ENCODE results near the gene PAQR4. TPM values are rescaled to one million over a fixed set of nuclear protein-coding genes. Genes with fewer than 3 reads are reported as not detected.

PAQR4 gene
- total RNA-seq, 2 donors from 2014 or later, result 30.5 to 32.0 TPM

GRCh38 chr16:2964475-2965336 is 4.4 kb upstream of the PAQR4 start:
- Histone ChIP-seq H3K36me3 (ENCODE audit: control insufficient read depth, insufficient read depth, low read length) (no peaks in the 10 kb centered on the region), H3K4me1 (ENCODE audit: control insufficient read depth, insufficient read depth, low read length) (peaks cover 5% of the 10 kb centered on the region), H3K27ac (ENCODE audit: low read depth, low read length) (no peak overlapping the region), H3K27me3 (ENCODE audit: control insufficient read depth, insufficient read depth, low read length, poor library complexity, severe bottlenecking) (peaks cover 4% of the 10 kb centered on the region), H3K9ac (ENCODE audit: extremely low read depth, low read length, poor library complexity, severe bottlenecking) (peak overlapping the region; percentile 20), H3K9me3 (ENCODE audit: control insufficient read depth, low read length) (no peaks in the 10 kb centered on the region), H3K4me3 (ENCODE audit: low read length) (peak overlapping the region; percentile 88)
- Mint-ChIP-seq H3K36me3 (ENCODE audit: low read depth) (peaks cover 4% of the 10 kb centered on the region), H3K27ac (no peak overlapping the region), H3K4me3 (peak overlapping the region; percentile 68), H3K4me1 (peaks cover 2% of the 10 kb centered on the region), H3K9me3 (no peaks in the 10 kb centered on the region), H3K27me3 (ENCODE audit: insufficient read depth) (peaks cover 53% of the 10 kb centered on the region)
- 0 to 2% methylated on average over 32 to 68 of the region's 68 CpGs for WGBS, 2 experiments (ENCODE audit: insufficient coverage in 1 of 2, insufficient read length in 1 of 2)
- TF ChIP-seq, protein P1, sequence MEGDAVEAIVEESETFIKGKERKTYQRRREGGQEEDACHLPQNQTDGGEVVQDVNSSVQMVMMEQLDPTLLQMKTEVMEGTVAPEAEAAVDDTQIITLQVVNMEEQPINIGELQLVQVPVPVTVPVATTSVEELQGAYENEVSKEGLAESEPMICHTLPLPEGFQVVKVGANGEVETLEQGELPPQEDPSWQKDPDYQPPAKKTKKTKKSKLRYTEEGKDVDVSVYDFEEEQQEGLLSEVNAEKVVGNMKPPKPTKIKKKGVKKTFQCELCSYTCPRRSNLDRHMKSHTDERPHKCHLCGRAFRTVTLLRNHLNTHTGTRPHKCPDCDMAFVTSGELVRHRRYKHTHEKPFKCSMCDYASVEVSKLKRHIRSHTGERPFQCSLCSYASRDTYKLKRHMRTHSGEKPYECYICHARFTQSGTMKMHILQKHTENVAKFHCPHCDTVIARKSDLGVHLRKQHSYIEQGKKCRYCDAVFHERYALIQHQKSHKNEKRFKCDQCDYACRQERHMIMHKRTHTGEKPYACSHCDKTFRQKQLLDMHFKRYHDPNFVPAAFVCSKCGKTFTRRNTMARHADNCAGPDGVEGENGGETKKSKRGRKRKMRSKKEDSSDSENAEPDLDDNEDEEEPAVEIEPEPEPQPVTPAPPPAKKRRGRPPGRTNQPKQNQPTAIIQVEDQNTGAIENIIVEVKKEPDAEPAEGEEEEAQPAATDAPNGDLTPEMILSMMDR (conservative IDR thresholded peaks at IDR 0.05), result no peak
- DNase-seq, result peak; percentile 99

DNA sequence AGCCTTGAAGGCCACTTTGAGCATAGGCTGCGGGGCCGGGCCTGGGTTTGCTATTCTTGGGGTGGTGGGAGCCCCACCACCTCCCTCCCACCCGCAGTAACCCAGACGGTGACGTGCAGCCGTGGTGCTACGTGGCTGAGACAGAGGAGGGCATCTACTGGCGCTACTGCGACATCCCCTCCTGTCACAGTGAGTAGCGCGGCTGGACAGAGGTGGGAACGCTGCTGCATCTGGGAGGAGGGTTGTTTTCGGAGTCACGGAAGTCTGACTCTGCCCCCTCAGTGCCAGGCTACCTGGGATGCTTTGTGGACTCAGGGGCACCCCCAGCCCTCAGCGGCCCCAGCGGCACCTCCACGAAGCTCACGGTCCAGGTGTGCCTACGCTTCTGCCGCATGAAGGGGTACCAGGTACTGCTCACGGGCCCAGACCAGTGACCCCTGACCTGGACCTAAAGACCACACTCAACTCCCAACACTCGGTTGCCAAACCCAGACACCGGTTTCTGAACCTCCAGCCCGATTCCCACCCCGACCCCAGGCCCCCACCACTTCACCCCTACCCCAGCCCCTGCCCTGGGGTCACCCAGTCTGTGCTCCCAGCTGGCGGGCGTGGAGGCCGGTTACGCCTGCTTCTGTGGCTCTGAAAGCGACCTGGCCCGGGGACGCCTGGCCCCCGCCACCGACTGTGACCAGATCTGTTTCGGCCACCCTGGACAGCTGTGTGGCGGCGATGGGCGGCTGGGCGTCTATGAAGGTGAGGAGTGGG is 2.9 kb upstream of the PAQR4 start:
- no peak overlapping the region for H3K4me3 Mint-ChIP-seq
- H3K27ac ChIP-seq (ENCODE audit: low read depth, low read length), result no peak overlapping the region
- H3K4me1 ChIP-seq (ENCODE audit: control insufficient read depth, insufficient read depth, low read length), result peaks cover 14% of the 10 kb centered on the region
- H3K27me3 ChIP-seq (ENCODE audit: control insufficient read depth, insufficient read depth, low read length, poor library complexity, severe bottlenecking), result peaks cover 4% of the 10 kb centered on the region
- peaks cover 4% of the 10 kb centered on the region for H3K36me3 Mint-ChIP-seq (ENCODE audit: low read depth)
- no peak overlapping the region for H3K4me3 ChIP-seq (ENCODE audit: low read length)
- 95 to 97% methylated on average over 18 to 38 of the region's 39 CpGs for WGBS, 2 experiments (ENCODE audit: insufficient coverage in 1 of 2, insufficient read length in 1 of 2)
- TF ChIP-seq, protein P1 (conservative IDR thresholded peaks at IDR 0.05), result no peak
- no peak overlapping the region for H3K9ac ChIP-seq (ENCODE audit: extremely low read depth, low read length, poor library complexity, severe bottlenecking)
- H3K9me3 Mint-ChIP-seq, result no peaks in the 10 kb centered on the region
- H3K27me3 Mint-ChIP-seq (ENCODE audit: insufficient read depth), result peaks cover 53% of the 10 kb centered on the region
- no peaks in the 10 kb centered on the region for H3K36me3 ChIP-seq (ENCODE audit: control insufficient read depth, insufficient read depth, low read length)
- H3K9me3 ChIP-seq (ENCODE audit: control insufficient read depth, low read length), result no peaks in the 10 kb centered on the region
- peaks cover 6% of the 10 kb centered on the region for H3K4me1 Mint-ChIP-seq
- no peak overlapping the region for H3K27ac Mint-ChIP-seq
- peak; percentile 49 for DNase-seq

GRCh38 chr16:2966808-2967191 is 2.3 kb upstream of the PAQR4 start:
- H3K4me1 Mint-ChIP-seq, result peaks cover 6% of the 10 kb centered on the region
- no peaks in the 10 kb centered on the region for H3K36me3 ChIP-seq (ENCODE audit: control insufficient read depth, insufficient read depth, low read length)
- H3K4me3 Mint-ChIP-seq, result no peak overlapping the region
- peaks cover 14% of the 10 kb centered on the region for H3K4me1 ChIP-seq (ENCODE audit: control insufficient read depth, insufficient read depth, low read length)
- no peak overlapping the region for H3K27ac ChIP-seq (ENCODE audit: low read depth, low read length)
- TF ChIP-seq, protein P1 (conservative IDR thresholded peaks at IDR 0.05), result peak; percentile 38
- H3K4me3 ChIP-seq (ENCODE audit: low read length), result no peak overlapping the region
- H3K9me3 ChIP-seq (ENCODE audit: control insufficient read depth, low read length), result no peaks in the 10 kb centered on the region
- H3K9ac ChIP-seq (ENCODE audit: extremely low read depth, low read length, poor library complexity, severe bottlenecking), result no peak overlapping the region
- peaks cover 51% of the 10 kb centered on the region for H3K27me3 Mint-ChIP-seq (ENCODE audit: insufficient read depth)
- no peak overlapping the region for H3K27ac Mint-ChIP-seq
- H3K36me3 Mint-ChIP-seq (ENCODE audit: low read depth), result peaks cover 4% of the 10 kb centered on the region
- 85 to 93% methylated on average over 41 to 46 of the region's 46 CpGs for WGBS, 2 experiments (ENCODE audit: insufficient coverage in 1 of 2, insufficient read length in 1 of 2)
- H3K27me3 ChIP-seq (ENCODE audit: control insufficient read depth, insufficient read depth, low read length, poor library complexity, severe bottlenecking), result peaks cover 4% of the 10 kb centered on the region
- no peaks in the 10 kb centered on the region for H3K9me3 Mint-ChIP-seq
- DNase-seq, result peak; percentile 80

Data from endodermal cell (in vitro differentiated cells).